GM19467 (cell line): ENCODE measurements around the gene PER1.
"Not testable (repeated sequence)": the region's sequence is repeated elsewhere in the genome, so short reads cannot be mapped to it uniquely, and the experiment has no call there.

Experiments used
- ATAC-seq: cut with Tn5 transposase; IDR thresholded peaks from one replicate; pipeline ENCODE4 v1.9.1; 2021; ENCODE audit warnings: mild to moderate bottlenecking, moderate library complexity; ENCODE audit not compliant: unreplicated experiment

The PER1 gene

DNA sequence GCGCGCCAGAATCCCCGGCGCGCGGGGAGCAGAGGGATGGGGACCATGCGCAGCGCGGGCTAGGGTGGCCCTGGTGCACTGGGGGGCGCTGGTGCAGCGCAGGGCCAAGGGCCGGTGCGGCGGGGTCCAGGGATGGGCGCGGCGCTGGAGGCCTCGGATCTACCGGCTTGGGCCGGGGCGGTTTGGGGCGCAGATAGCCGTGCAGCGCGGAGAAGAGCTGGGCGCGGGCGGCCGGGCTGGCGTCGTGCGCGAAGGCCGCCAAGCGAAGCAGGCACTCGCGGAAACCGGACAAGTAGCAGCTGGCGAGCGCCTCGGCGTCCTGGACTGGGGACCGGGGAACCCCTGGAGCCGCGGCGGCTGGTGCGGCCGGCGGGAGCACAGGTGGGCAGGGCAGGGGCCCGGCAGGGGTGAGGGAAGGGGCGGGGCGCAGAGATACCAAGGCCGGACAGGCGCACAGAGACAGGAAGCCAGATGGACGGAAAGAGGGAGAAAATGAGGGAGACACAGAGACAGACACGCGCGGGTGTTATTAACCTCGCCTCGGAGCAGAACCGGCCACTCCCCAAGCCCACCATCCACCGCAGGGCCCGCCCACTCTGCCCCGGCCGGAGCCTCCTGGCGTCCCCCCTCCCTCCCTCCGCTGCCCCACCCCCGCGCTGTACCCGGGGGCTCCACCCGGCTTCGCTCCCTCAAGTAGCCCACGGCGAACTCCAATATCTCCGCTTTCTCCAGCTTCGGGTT is 30.4 kb downstream of the PER1 start:
- ATAC-seq, result no peak

- ATAC-seq, result no peak
Observed at GRCh38 chr17:8121407-8121680, 30.9 kb downstream of the PER1 start.

GRCh38 chr17:8120520-8121406 is 31.4 kb downstream of the PER1 start:
- no peak for ATAC-seq

GRCh38 chr17:8119581-8120519 is 32.4 kb downstream of the PER1 start:
- peak; percentile 35 for ATAC-seq

GRCh38 chr17:8118769-8119580 is 33.2 kb downstream of the PER1 start:
- peak; percentile 31 for ATAC-seq

DNA sequence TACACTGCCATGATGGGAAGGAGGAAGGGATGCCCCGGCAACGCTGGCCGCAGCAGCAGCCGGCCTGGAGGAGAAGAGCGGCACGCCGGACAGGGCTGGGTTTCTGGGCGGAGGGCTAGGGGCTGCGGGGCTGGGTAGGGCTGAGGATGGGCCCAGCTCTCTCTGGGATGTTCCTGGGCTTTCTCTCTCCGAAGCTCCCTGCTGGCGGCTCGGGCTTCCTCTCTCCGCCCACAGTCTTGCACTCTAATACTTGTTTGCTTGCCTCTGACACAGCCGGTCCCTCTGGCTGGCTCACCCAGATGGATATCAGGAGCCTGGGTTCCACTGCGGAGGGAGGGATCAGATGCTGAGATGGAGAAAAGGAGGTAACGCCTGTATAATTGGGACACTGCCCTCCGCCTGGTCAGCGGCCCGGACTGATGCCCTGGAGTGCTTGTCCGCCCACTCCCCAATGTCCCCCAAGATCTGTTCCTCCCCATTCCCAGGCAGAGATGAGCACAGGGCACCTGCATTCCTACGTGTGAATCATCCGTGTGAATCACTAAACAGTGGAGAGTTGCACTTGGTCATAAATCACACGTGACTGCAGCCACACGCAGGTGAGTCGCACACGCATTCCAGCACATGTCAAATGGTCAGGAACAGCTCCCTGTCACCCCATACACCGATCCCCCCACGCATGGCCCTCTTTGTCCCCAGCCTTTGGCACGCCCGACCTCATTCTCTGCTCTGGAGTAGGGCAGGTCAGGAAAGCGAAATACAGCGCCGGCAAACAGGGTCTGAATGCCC is 34.0 kb downstream of the PER1 start, which contains the start of gene ALOXE3:
TSS of gene ALOXE3 (minus strand) at position 535 of the 789 bp plus-strand sequence. CDS start at position 11, 524 bp downstream.
- no peak for ATAC-seq

DNA sequence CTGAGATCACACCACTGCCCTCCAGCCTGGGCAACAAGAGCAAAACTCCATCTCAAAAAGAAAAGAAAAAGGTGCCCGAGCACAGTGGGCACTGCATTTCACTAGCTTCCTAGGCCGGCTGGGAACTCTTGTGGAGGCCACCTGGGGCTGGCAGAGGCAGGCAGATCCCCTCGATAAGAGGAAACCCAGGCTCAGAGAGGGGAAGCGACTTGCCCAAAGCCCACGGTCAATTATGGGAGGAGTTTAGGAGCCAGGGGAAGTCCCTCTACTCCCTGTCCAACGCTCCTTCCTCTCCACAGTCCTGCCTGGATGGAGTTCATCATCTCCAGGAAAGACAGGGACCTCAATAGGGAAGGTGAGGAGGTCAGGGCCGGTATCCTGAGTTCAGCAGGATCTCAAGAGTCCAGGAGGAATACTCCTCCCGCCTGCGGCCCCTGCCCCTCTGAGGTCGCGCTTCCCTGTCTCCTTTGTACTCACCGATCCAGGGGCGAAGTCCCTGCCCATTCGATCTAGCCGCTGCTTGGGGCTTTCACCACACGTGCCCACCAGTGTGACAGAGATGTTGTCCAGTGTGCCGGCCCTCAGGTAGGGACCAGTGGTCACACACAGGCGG is 34.7 kb downstream of the PER1 start:
- no peak for ATAC-seq

DNA sequence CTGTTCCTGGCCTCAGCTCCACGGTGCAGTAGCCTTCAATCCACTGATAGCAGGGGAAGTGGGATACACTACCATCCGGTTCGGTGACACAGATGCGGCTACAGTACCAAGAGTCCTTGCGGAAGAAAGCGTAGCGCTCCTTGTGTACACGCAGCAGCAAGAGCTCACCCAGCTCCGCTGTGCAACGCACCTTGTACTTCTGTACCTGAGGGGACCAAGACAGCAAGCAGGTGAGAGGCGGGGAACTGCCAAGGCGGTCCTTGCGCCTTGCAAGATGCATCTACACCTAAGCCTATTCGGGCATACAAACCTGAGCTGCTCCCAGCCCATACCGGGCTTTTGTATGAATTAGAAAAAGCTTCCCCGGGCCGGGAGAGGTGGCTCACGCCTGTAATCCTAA is 35.4 kb downstream of the PER1 start:
- ATAC-seq, result no peak

GRCh38 chr17:8110907-8111306 is 41.3 kb downstream of the PER1 start:
- no peak for ATAC-seq

GRCh38 chr17:8110456-8110804 is 41.8 kb downstream of the PER1 start:
- no peak for ATAC-seq

- no peak for ATAC-seq
Observed at GRCh38 chr17:8109661-8110455, 42.3 kb downstream of the PER1 start.

DNA sequence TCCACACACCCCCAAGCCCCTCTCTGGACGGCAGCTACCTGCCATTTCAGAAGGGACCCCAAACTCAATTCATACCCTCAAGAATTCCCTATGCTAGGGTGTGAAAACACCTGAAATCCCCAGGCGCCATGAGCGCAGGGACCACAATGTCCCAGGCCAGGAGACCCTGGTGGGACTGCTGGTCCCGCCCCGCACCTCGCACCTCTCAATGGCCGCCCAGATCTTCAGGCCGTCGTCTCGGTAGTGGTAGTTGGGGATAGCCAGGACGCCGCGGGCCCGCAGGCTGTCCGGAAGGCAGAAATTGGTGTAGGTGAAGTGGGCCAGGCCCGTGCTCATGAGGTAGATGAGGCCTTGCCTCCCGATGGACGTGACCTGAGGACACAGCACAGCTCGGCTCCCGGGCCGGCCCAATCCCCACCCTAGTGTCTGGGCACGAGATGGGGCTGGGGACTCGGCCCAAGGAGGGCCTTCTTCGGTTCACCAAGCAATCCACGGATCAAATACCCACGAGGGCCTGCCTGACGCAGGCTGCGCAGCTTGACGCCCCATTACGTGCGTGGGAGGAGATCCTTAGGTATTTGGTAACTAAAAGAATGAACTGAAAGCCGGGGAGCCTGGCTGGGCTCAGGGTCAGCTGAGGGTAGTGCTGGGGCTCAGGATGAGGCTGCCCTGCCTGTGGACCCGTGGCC is 43.1 kb downstream of the PER1 start:
- no peak for ATAC-seq

DNA sequence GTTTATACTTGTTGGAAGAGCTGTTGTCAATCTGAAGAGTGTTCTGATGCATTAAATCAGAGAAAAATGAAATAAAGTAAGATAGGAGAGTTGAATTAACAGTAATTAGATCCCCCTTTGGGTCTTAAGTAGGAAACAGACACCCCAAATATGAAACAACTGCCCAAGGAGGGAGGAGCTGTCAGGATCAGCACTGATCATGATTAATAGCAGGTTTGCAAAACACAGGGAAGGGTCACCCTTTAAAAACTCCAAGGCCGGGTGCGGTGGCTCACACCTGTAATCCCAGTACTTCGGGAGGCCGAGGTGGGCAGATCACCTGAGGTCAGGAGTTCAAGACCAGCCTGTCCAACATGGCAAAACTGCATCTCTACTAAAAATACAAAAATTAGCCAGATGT is 45.2 kb downstream of the PER1 start:
- ATAC-seq, result not testable (repeated sequence)

DNA sequence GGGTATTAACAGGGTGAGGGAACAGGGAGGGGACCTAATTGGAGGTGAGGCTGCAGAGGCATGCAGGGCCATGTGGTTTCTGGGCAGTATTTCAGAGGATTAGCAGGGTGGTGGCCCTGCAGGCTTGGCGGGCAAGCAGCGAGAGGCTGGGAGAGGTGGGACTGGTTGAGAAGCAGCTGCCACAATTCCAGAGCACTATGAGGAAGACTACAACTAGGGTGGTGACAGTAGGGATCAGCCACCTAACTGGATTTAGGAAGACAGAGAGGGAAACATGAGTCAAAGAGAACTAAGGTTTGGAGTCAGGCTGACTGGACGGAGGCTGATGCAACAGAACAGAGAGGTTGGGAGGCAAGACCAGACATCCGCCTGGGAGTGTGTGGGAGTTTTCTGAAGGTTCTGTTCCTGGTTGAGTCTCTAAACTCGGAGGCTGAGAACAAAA is 46.2 kb downstream of the PER1 start:
- no peak for ATAC-seq

DNA sequence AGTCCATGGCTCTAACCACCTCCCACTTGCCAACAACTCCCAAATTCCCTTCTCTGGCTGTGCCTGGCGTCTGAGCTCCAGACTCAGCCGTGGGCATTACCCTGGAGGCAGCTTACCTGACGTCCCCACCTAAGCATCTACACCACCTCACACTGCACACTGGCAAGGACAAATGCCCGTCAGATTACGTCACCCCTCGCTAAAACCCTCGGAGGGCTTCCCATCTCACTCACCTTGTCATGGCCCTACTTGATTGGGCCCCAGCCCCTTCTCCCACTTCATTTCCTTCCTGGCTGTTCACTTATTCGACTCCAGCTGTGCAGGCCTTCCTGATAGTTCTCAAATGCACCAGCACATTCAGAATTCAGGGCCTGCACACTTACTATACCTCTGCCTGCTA is 47.3 kb downstream of the PER1 start:
- ATAC-seq, result no peak

- ATAC-seq, result no peak
Observed at GRCh38 chr17:8103549-8103948, 48.7 kb downstream of the PER1 start.

DNA sequence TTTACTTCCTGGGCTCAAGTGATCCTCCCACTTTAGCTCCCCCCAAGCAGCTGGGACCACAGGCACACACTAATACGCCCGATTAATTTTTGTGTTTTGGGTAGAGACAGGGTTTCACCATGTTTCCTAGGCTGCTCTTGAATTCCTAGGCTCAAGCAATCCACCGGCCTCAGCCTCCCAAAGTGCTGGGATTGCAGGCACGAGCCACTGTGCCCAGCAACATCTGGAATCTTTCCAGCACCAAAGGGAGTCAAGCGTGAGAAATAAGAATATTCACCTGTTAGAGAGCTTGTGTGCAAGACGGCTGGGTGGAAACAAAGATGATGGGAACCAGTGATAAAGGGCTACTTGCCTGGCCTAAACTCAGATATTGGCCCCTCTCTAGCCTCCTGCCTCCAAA is 50.5 kb downstream of the PER1 start:
- ATAC-seq, result no peak

GRCh38 chr17:8100763-8101162 is 51.4 kb downstream of the PER1 start:
- no peak for ATAC-seq
